ENCODE results near the gene MYH3. TPM values are rescaled to one million over a fixed set of nuclear protein-coding genes. Genes with fewer than 3 reads are reported as not detected.

MYH3 gene
- polyA plus RNA-seq, 4 donors, result 2.0 to 40.0 (median 14.8) TPM

- H3K9me3 ChIP-seq (ENCODE audit: control insufficient read depth in 2 of 2, insufficient read depth in 1 of 2, low read depth in 1 of 2, low read length in 1 of 2), result no peaks in the 10 kb centered on the region
- 90 to 98% (median 97%) methylated on average over 10 of the region's 10 CpGs for WGBS, 3 donors
- no peak overlapping the region for H3K27ac ChIP-seq (ENCODE audit: low read depth in 1 of 3, low read length in 2 of 3)
- FAIRE-seq (no peak), DNase-seq (no peak)
- no peak overlapping the region for H3K4me3 ChIP-seq (ENCODE audit: low read depth in 1 of 3, low read length in 3 of 3)
- no peaks in the 10 kb centered on the region for H3K4me1 ChIP-seq (ENCODE audit: control insufficient read depth in 3 of 3, insufficient read depth in 2 of 3, low read depth in 1 of 3, low read length in 2 of 3)
- H3K27me3 ChIP-seq (ENCODE audit: control insufficient read depth in 3 of 3, insufficient read depth in 3 of 3, low read length in 3 of 3), result no peaks in the 10 kb centered on the region
- no peaks in the 10 kb centered on the region for H3K36me3 ChIP-seq (ENCODE audit: control insufficient read depth in 3 of 3, insufficient read depth in 2 of 3, low read depth in 1 of 3, low read length in 3 of 3)
Measured at GRCh38 chr17:10661437-10661836, 4.3 kb upstream of the MYH3 start.

DNA sequence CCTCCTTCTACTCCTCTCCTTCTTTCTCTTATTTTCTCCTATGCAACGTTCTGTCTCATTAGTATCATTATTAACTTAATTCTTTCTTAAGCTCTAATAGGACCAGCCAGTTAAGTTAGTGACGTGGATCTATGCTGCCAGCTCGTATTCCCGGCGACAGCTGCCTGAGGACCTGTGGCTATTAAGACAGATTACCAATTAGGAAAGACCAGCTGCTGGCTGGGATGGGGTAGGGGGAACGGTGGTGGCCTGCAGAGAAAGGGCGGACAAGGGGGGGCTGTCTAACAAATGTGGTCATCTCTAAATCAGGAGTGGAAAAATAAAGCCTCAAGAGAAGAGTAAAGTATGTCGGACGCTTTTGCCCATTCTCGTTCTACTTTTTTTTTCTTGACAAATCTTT lies 770 bp upstream of the MYH3 start:
- no peaks in the 10 kb centered on the region for H3K36me3 ChIP-seq (ENCODE audit: control insufficient read depth in 3 of 3, insufficient read depth in 2 of 3, low read depth in 1 of 3, low read length in 3 of 3)
- no peak overlapping the region for H3K4me3 ChIP-seq (ENCODE audit: low read depth in 1 of 3, low read length in 3 of 3)
- no peak for FAIRE-seq
- 84 to 87% (median 85%) methylated on average over 10 of the region's 10 CpGs for WGBS, 3 donors
- no peak overlapping the region for H3K27ac ChIP-seq (ENCODE audit: low read depth in 1 of 3, low read length in 2 of 3)
- H3K4me1 ChIP-seq (ENCODE audit: control insufficient read depth in 3 of 3, insufficient read depth in 2 of 3, low read depth in 1 of 3, low read length in 2 of 3), result no peaks in the 10 kb centered on the region
- no peak for DNase-seq
- H3K9me3 ChIP-seq (ENCODE audit: control insufficient read depth in 2 of 2, insufficient read depth in 1 of 2, low read depth in 1 of 2, low read length in 1 of 2), result no peaks in the 10 kb centered on the region
- no peaks in the 10 kb centered on the region for H3K27me3 ChIP-seq (ENCODE audit: control insufficient read depth in 3 of 3, insufficient read depth in 3 of 3, low read length in 3 of 3)

DNA sequence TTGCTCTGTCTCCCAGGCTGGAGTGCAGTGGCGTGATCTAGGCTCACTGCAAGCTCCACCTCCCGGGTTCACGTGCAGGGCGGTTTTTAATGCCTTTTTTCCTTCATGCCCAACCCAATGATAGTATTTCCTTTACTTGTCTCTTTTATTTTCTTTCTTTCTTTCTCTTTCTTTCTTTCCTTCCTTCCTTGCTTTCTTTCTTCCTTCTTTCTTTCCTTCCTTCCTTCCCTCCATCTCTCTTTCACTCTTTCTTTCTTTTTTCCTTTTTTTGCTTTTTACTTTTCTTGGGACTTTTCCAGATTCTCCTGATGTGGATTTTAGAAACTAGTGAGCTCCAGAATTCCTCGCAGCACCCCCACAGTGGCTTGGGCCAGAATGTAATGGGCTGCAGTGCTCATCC lies 3.1 kb downstream of the MYH3 start:
- Histone ChIP-seq H3K27ac (ENCODE audit: low read depth in 1 of 3, low read length in 2 of 3) (no peak overlapping the region), H3K4me1 (ENCODE audit: control insufficient read depth in 3 of 3, insufficient read depth in 2 of 3, low read depth in 1 of 3, low read length in 2 of 3) (no peaks in the 10 kb centered on the region), H3K36me3 (ENCODE audit: control insufficient read depth in 3 of 3, insufficient read depth in 2 of 3, low read depth in 1 of 3, low read length in 3 of 3) (no peaks in the 10 kb centered on the region), H3K4me3 (ENCODE audit: low read depth in 1 of 3, low read length in 3 of 3) (no peak overlapping the region), H3K9me3 (ENCODE audit: control insufficient read depth in 2 of 2, insufficient read depth in 1 of 2, low read depth in 1 of 2, low read length in 1 of 2) (no peaks in the 10 kb centered on the region), H3K27me3 (ENCODE audit: control insufficient read depth in 3 of 3, insufficient read depth in 3 of 3, low read length in 3 of 3) (no peaks in the 10 kb centered on the region)
- DNase-seq (no peak), FAIRE-seq (no peak)
- 73 to 87% (median 78%) methylated on average over 5 of the region's 5 CpGs for WGBS, 3 donors

DNA sequence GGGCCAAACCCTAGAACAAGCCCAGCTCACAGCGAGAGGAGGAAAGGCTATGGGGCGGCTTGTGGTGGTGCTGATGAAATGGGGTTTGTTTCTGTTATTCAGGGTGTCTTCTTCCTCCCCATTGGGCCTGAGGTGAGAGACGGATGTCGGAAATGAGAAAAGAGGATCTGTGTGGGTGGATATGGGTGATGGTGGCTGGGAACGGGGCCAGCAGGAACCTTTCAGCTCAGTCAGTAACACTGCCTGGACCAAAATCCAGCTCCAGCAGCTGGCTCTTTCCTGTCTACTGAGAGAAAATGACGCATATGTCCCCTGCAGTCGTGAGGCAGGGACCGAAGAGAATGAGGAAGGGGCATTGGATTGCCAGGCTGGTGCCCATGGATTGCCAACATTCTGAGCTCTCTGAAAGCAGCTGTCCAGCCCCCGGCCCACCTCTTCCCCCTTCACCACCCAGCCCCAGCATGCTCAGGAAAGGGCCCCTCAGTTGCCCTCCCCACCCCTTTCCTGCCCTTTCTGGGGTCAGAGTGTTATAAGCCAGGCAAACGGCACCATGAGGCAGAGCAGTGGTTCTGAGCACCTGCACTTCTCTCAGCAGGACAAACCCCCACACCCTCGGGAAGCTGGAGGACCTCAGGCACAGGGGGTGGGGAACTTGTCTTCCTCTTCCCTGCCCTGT lies 4.0 kb downstream of the MYH3 start:
- DNase-seq (no peak), FAIRE-seq (no peak)
- H3K27ac ChIP-seq (ENCODE audit: low read depth in 1 of 3, low read length in 2 of 3), result no peak overlapping the region
- H3K4me1 ChIP-seq (ENCODE audit: control insufficient read depth in 3 of 3, insufficient read depth in 2 of 3, low read depth in 1 of 3, low read length in 2 of 3), result no peaks in the 10 kb centered on the region
- H3K9me3 ChIP-seq (ENCODE audit: control insufficient read depth in 2 of 2, insufficient read depth in 1 of 2, low read depth in 1 of 2, low read length in 1 of 2), result no peaks in the 10 kb centered on the region
- WGBS, 3 donors, result 58 to 78% (median 73%) methylated on average over 10 to 11 of the region's 11 CpGs
- H3K4me3 ChIP-seq (ENCODE audit: low read depth in 1 of 3, low read length in 3 of 3), result no peak overlapping the region
- no peaks in the 10 kb centered on the region for H3K36me3 ChIP-seq (ENCODE audit: control insufficient read depth in 3 of 3, insufficient read depth in 2 of 3, low read depth in 1 of 3, low read length in 3 of 3)
- H3K27me3 ChIP-seq (ENCODE audit: control insufficient read depth in 3 of 3, insufficient read depth in 3 of 3, low read length in 3 of 3), result no peaks in the 10 kb centered on the region

- H3K4me3 ChIP-seq (ENCODE audit: low read depth in 1 of 3, low read length in 3 of 3), result no peak overlapping the region
- H3K4me1 ChIP-seq (ENCODE audit: control insufficient read depth in 3 of 3, insufficient read depth in 2 of 3, low read depth in 1 of 3, low read length in 2 of 3), result no peaks in the 10 kb centered on the region
- H3K9me3 ChIP-seq (ENCODE audit: control insufficient read depth in 2 of 2, insufficient read depth in 1 of 2, low read depth in 1 of 2, low read length in 1 of 2), result no peaks in the 10 kb centered on the region
- no peak for FAIRE-seq
- WGBS, 3 donors, result 71 to 82% (median 81%) methylated on average over 9 of the region's 9 CpGs
- H3K27ac ChIP-seq (ENCODE audit: low read depth in 1 of 3, low read length in 2 of 3), result no peak overlapping the region
- no peaks in the 10 kb centered on the region for H3K36me3 ChIP-seq (ENCODE audit: control insufficient read depth in 3 of 3, insufficient read depth in 2 of 3, low read depth in 1 of 3, low read length in 3 of 3)
- no peaks in the 10 kb centered on the region for H3K27me3 ChIP-seq (ENCODE audit: control insufficient read depth in 3 of 3, insufficient read depth in 3 of 3, low read length in 3 of 3)
- DNase-seq, result no peak
Measured at GRCh38 chr17:10651927-10652326, 5.2 kb downstream of the MYH3 start.

- no peaks in the 10 kb centered on the region for H3K9me3 ChIP-seq (ENCODE audit: control insufficient read depth in 2 of 2, insufficient read depth in 1 of 2, low read depth in 1 of 2, low read length in 1 of 2)
- no peak for DNase-seq
- 90 to 93% (median 92%) methylated on average over 5 of the region's 5 CpGs for WGBS, 3 donors
- H3K27me3 ChIP-seq (ENCODE audit: control insufficient read depth in 3 of 3, insufficient read depth in 3 of 3, low read length in 3 of 3), result no peaks in the 10 kb centered on the region
- no peak overlapping the region for H3K27ac ChIP-seq (ENCODE audit: low read depth in 1 of 3, low read length in 2 of 3)
- H3K4me3 ChIP-seq (ENCODE audit: low read depth in 1 of 3, low read length in 3 of 3), result no peak overlapping the region
- peaks cover 0 to 6% (median 0%) of the 10 kb centered on the region in 3 donors for H3K36me3 ChIP-seq (ENCODE audit: control insufficient read depth in 3 of 3, insufficient read depth in 2 of 3, low read depth in 1 of 3, low read length in 3 of 3)
- no peak for FAIRE-seq
- no peaks in the 10 kb centered on the region for H3K4me1 ChIP-seq (ENCODE audit: control insufficient read depth in 3 of 3, insufficient read depth in 2 of 3, low read depth in 1 of 3, low read length in 2 of 3)
Measured at GRCh38 chr17:10649602-10650001, 7.5 kb downstream of the MYH3 start.

DNA sequence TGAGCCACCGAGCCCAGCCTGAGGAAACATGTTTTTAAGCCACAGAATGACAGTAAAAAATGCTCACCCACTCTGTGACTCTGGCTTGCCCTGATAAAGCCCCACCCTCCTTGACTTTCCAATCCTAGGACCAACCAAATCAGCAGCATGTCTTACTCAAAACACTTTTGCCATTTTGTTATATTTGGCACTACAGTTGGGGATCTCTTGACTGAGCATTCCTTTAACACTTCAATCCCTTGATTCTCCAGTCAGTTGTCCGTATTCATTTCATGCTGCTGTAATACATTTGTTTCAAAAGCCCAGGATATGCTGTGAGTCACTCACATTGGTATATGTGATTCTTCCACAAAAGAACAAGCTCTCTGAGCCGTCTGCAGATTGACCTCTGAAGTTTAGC lies 8.2 kb downstream of the MYH3 start:
- peaks cover 0 to 6% (median 0%) of the 10 kb centered on the region in 3 donors for H3K36me3 ChIP-seq (ENCODE audit: control insufficient read depth in 3 of 3, insufficient read depth in 2 of 3, low read depth in 1 of 3, low read length in 3 of 3)
- no peak overlapping the region for H3K27ac ChIP-seq (ENCODE audit: low read depth in 1 of 3, low read length in 2 of 3)
- DNase-seq (no peak), FAIRE-seq (no peak)
- 79 to 84% (median 82%) methylated on average over 3 of the region's 3 CpGs for WGBS, 3 donors
- no peaks in the 10 kb centered on the region for H3K9me3 ChIP-seq (ENCODE audit: control insufficient read depth in 2 of 2, insufficient read depth in 1 of 2, low read depth in 1 of 2, low read length in 1 of 2)
- no peaks in the 10 kb centered on the region for H3K27me3 ChIP-seq (ENCODE audit: control insufficient read depth in 3 of 3, insufficient read depth in 3 of 3, low read length in 3 of 3)
- H3K4me3 ChIP-seq (ENCODE audit: low read depth in 1 of 3, low read length in 3 of 3), result no peak overlapping the region
- no peaks in the 10 kb centered on the region for H3K4me1 ChIP-seq (ENCODE audit: control insufficient read depth in 3 of 3, insufficient read depth in 2 of 3, low read depth in 1 of 3, low read length in 2 of 3)

GRCh38 chr17:10648381-10648780 lies 8.7 kb downstream of the MYH3 start:
- no peaks in the 10 kb centered on the region for H3K9me3 ChIP-seq (ENCODE audit: control insufficient read depth in 2 of 2, insufficient read depth in 1 of 2, low read depth in 1 of 2, low read length in 1 of 2)
- no peaks in the 10 kb centered on the region for H3K27me3 ChIP-seq (ENCODE audit: control insufficient read depth in 3 of 3, insufficient read depth in 3 of 3, low read length in 3 of 3)
- no peak overlapping the region for H3K27ac ChIP-seq (ENCODE audit: low read depth in 1 of 3, low read length in 2 of 3)
- DNase-seq, result no peak
- peaks cover 0 to 6% (median 0%) of the 10 kb centered on the region in 3 donors for H3K36me3 ChIP-seq (ENCODE audit: control insufficient read depth in 3 of 3, insufficient read depth in 2 of 3, low read depth in 1 of 3, low read length in 3 of 3)
- H3K4me3 ChIP-seq (ENCODE audit: low read depth in 1 of 3, low read length in 3 of 3), result no peak overlapping the region
- no peaks in the 10 kb centered on the region for H3K4me1 ChIP-seq (ENCODE audit: control insufficient read depth in 3 of 3, insufficient read depth in 2 of 3, low read depth in 1 of 3, low read length in 2 of 3)
- FAIRE-seq, result no peak
- 92 to 97% (median 95%) methylated on average over 5 of the region's 5 CpGs for WGBS, 3 donors

DNA sequence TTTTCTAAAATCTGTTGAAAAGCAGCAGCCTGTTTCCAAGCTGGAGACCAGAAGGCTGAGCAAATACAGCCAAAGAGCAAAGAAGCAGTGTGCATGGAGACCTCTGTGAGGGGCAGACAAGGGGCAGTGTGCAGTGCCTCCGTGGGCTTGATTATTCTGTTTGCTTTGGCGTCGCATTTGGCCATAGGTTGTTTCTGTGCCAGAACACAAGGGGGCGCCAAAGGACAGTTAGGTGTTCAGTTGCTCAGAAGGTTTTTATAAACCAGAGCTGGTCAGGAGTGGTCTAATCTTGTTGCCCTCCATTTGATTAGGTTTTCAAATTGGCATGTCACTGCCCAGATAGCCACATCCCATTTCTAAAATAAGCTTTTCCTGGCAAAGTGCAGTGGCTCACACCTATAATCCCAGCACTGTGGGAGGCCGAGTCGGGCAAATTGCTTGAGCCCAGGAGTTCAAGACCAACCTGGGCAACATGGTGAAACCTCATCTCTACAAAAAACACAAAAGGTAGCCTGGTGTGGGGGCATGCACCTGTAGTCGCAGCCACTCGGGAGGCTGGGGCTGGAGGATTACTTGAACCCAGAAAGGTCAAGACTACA lies 10.6 kb downstream of the MYH3 start:
- H3K27ac ChIP-seq (ENCODE audit: low read depth in 1 of 3, low read length in 2 of 3), result no peak overlapping the region
- no peak overlapping the region for H3K4me3 ChIP-seq (ENCODE audit: low read depth in 1 of 3, low read length in 3 of 3)
- peaks cover 0 to 11% (median 8%) of the 10 kb centered on the region in 3 donors for H3K36me3 ChIP-seq (ENCODE audit: control insufficient read depth in 3 of 3, insufficient read depth in 2 of 3, low read depth in 1 of 3, low read length in 3 of 3)
- WGBS, 3 donors, result 44 to 47% (median 44%) methylated on average over 8 of the region's 8 CpGs
- FAIRE-seq (no peak), DNase-seq (peak; percentile 64 to 77)
- no peaks in the 10 kb centered on the region for H3K4me1 ChIP-seq (ENCODE audit: control insufficient read depth in 3 of 3, insufficient read depth in 2 of 3, low read depth in 1 of 3, low read length in 2 of 3)
- no peaks in the 10 kb centered on the region for H3K27me3 ChIP-seq (ENCODE audit: control insufficient read depth in 3 of 3, insufficient read depth in 3 of 3, low read length in 3 of 3)
- H3K9me3 ChIP-seq (ENCODE audit: control insufficient read depth in 2 of 2, insufficient read depth in 1 of 2, low read depth in 1 of 2, low read length in 1 of 2), result no peaks in the 10 kb centered on the region

Measured in small intestine (tissue), 7 donors.